Measurements from ENCODE around the gene COBL. TPM values are rescaled to one million over a fixed set of nuclear protein-coding genes. Genes with fewer than 3 reads are reported as not detected.

Gene COBL
- total RNA-seq, 1 experiment from 2014 or later, result 8.6 TPM

DNA sequence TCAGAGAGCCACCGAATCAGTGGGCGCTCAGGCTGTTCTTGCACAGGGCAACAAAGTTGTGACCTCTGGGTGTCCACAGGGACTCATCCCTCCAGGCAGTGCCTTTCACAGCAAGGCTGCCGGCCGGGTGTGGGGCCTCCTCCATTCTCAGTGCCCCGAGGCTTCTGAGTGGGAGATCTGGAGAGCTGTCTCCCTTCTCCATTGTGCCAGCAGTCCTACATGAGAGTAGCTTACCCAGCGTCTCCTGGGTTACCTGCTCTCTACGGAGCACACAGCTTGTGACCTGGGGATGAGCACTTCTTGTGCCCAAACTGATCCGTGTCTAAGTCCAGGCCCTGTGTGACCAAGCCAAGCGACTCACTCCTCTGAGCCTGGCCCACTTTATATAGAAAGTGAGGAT is 293.1 kb downstream of the COBL start:
- Histone ChIP-seq H3F3A (ENCODE audit: low read length, unreplicated experiment) (peaks cover 4% of the 10 kb centered on the region), H3K36me3 (ENCODE audit: low read depth, low read length) (no peaks in the 10 kb centered on the region), H3K4me3 (ENCODE audit: low read length) (no peak overlapping the region), H3K9me3 (ENCODE audit: low read length) (no peaks in the 10 kb centered on the region), H3K79me2 (ENCODE audit: low read length) (no peaks in the 10 kb centered on the region), H3K4me2 (ENCODE audit: low read length) (no peak overlapping the region), H3K4me1 (ENCODE audit: insufficient read depth, low read length) (peaks cover 13% of the 10 kb centered on the region), H3K9ac (ENCODE audit: low read length) (no peak overlapping the region), H3K9me2 (replicated peaks; ENCODE audit: low read length) (no peaks in the 10 kb centered on the region), H3K27me3 (ENCODE audit: low read length) (no peaks in the 10 kb centered on the region), H2AFZ (ENCODE audit: low read length) (no peak overlapping the region), H3K27ac (ENCODE audit: low read length) (no peak overlapping the region), H4K20me1 (ENCODE audit: low read length) (no peaks in the 10 kb centered on the region)
- TF ChIP-seq, protein P1, sequence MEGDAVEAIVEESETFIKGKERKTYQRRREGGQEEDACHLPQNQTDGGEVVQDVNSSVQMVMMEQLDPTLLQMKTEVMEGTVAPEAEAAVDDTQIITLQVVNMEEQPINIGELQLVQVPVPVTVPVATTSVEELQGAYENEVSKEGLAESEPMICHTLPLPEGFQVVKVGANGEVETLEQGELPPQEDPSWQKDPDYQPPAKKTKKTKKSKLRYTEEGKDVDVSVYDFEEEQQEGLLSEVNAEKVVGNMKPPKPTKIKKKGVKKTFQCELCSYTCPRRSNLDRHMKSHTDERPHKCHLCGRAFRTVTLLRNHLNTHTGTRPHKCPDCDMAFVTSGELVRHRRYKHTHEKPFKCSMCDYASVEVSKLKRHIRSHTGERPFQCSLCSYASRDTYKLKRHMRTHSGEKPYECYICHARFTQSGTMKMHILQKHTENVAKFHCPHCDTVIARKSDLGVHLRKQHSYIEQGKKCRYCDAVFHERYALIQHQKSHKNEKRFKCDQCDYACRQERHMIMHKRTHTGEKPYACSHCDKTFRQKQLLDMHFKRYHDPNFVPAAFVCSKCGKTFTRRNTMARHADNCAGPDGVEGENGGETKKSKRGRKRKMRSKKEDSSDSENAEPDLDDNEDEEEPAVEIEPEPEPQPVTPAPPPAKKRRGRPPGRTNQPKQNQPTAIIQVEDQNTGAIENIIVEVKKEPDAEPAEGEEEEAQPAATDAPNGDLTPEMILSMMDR (conservative IDR thresholded peaks at IDR 0.05; ENCODE audit: low read depth, low read length), result no peak
- TF ChIP-seq EZH2 (IDR thresholded peaks at IDR 0.05; ENCODE audit: low read length, unreplicated experiment) (no peak), EZH2phosphoT487 (IDR thresholded peaks at IDR 0.05; ENCODE audit: borderline replicate concordance, low read length) (no peak)
- DNase-seq, result no peak
- ChIA-PET POLR2A (ENCODE audit: unreplicated experiment) (no interaction called here), CTCF (no interaction called here)
- no TSS peak for BruUV-seq (replicated peaks)
- ATAC-seq, result no peak
- intact Hi-C loops (cut with micrococcal nuclease), result no loop called here

DNA sequence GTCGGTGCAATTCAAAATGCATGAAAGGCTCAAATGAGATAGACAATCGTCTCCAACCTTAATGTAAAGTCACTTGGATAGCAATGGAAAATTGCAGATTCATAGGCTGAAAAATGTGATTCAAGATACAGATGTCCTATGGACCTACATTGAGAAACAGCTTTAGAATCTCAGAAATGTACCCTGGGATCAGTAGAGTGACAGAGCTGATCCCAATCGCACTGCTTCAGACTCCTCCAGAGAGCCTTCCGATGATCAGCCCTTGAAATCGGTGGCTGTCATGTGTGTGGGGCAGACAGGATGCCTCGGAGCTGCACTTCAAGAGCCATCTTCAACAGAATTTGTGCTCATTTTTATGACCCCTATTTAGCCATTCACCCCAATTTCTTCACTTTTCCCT is 293.8 kb downstream of the COBL start:
- intact Hi-C loops (cut with micrococcal nuclease), result no loop called here

DNA sequence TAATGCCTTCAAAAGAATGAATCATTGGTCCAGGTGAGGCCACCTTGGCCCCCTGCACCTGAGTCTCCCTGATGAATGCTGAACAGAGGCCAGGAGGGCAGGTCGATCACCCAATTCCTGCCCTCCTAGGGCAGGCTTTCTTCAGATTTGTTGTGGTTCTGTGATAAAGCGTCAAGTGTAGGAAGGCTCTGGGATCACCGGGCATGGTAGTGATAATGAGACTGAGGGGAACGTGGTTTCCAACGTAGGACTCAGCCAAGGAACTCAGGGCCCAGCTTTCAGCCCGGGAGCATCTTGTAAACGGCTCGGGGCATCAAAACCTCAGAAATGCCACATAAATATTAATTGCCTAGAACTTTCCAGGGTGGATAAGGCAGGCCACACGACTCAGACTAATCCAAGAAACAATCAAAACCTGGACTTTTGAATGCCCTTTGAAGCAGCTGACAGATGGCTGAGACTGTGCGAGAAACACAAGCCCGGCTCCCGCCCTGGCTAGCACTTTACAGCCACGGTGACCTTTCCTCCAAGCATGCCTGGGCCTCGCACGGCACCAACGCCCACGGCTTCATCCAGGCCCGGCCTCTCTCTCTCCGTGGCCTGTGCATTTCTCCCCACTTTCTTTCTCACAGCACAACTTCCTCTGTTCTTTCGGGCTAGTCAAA is 294.6 kb downstream of the COBL start:
- BruUV-seq (replicated peaks), result no TSS peak
- Histone ChIP-seq H2AFZ (ENCODE audit: low read length) (no peak overlapping the region), H3K4me3 (ENCODE audit: low read length) (no peak overlapping the region), H3K4me1 (ENCODE audit: insufficient read depth, low read length) (peaks cover 13% of the 10 kb centered on the region), H3K4me2 (ENCODE audit: low read length) (no peak overlapping the region), H3K27me3 (ENCODE audit: low read length) (no peaks in the 10 kb centered on the region), H4K20me1 (ENCODE audit: low read length) (no peaks in the 10 kb centered on the region), H3K79me2 (ENCODE audit: low read length) (no peaks in the 10 kb centered on the region), H3F3A (ENCODE audit: low read length, unreplicated experiment) (peaks cover 4% of the 10 kb centered on the region), H3K9me3 (ENCODE audit: low read length) (no peaks in the 10 kb centered on the region), H3K9ac (ENCODE audit: low read length) (no peak overlapping the region), H3K27ac (ENCODE audit: low read length) (no peak overlapping the region), H3K9me2 (replicated peaks; ENCODE audit: low read length) (no peaks in the 10 kb centered on the region), H3K36me3 (ENCODE audit: low read depth, low read length) (no peaks in the 10 kb centered on the region)
- TF ChIP-seq, protein P1 (conservative IDR thresholded peaks at IDR 0.05; ENCODE audit: low read depth, low read length), result no peak
- TF ChIP-seq EZH2 (IDR thresholded peaks at IDR 0.05; ENCODE audit: low read length, unreplicated experiment) (no peak), EZH2phosphoT487 (IDR thresholded peaks at IDR 0.05; ENCODE audit: borderline replicate concordance, low read length) (no peak)
- intact Hi-C loops (cut with micrococcal nuclease), result no loop called here
- ATAC-seq (no peak), DNase-seq (no peak)
- POLR2A ChIA-PET (ENCODE audit: unreplicated experiment), result no interaction called here
- CTCF ChIA-PET, result no interaction called here

More for the DNA sequence above, 293.8 kb downstream of the COBL start:
- Histone ChIP-seq H3K4me3 (ENCODE audit: low read length) (no peak overlapping the region), H3K9me3 (ENCODE audit: low read length) (no peaks in the 10 kb centered on the region), H3K9me2 (replicated peaks; ENCODE audit: low read length) (no peaks in the 10 kb centered on the region), H3F3A (ENCODE audit: low read length, unreplicated experiment) (peaks cover 4% of the 10 kb centered on the region), H3K4me1 (ENCODE audit: insufficient read depth, low read length) (peaks cover 13% of the 10 kb centered on the region), H3K27me3 (ENCODE audit: low read length) (no peaks in the 10 kb centered on the region), H3K36me3 (ENCODE audit: low read depth, low read length) (no peaks in the 10 kb centered on the region), H3K27ac (ENCODE audit: low read length) (no peak overlapping the region), H3K4me2 (ENCODE audit: low read length) (no peak overlapping the region), H4K20me1 (ENCODE audit: low read length) (no peaks in the 10 kb centered on the region), H3K9ac (ENCODE audit: low read length) (no peak overlapping the region), H2AFZ (ENCODE audit: low read length) (no peak overlapping the region), H3K79me2 (ENCODE audit: low read length) (no peaks in the 10 kb centered on the region)
- DNase-seq (no peak), ATAC-seq (no peak)
- ChIA-PET POLR2A (ENCODE audit: unreplicated experiment) (no interaction called here), CTCF (no interaction called here)
- TF ChIP-seq, protein P1 (conservative IDR thresholded peaks at IDR 0.05; ENCODE audit: low read depth, low read length), result no peak
- TF ChIP-seq EZH2phosphoT487 (IDR thresholded peaks at IDR 0.05; ENCODE audit: borderline replicate concordance, low read length) (no peak), EZH2 (IDR thresholded peaks at IDR 0.05; ENCODE audit: low read length, unreplicated experiment) (no peak)
- no TSS peak for BruUV-seq (replicated peaks)

All from PC-3 (cell line).